VCaP (cell line): ENCODE results near the gene MSMB.

Experiments used
- H3K27ac ChIP-seq: fragments of 450-650 bp; 2 replicates; pipeline ENCODE4 v1.5.1; 2017
- CTCF ChIP-seq: fragments of 450-650 bp; conservative IDR thresholded peaks from 2 replicates; pipeline ENCODE4 v1.5.1; 2017; ENCODE audit warnings: mild to moderate bottlenecking, moderate library complexity

The MSMB gene

GRCh38 chr10:46037107-46037825, 8.8 kb downstream of the MSMB start:
- H3K27ac ChIP-seq = no peak overlapping the region
- TF ChIP-seq CTCF = no peak

- TF ChIP-seq CTCF = peak; percentile 29; the same call in 1 of the 2 replicates
These were observed 9.9 kb downstream of the MSMB start for GRCh38 chr10:46035923-46036849.

GRCh38 chr10:46033602-46034011, 12.5 kb downstream of the MSMB start:
- no peak for TF ChIP-seq CTCF
- no peak overlapping the region for H3K27ac ChIP-seq

More at GRCh38 chr10:46035923-46036849, 9.9 kb downstream of the MSMB start:
- peak overlapping the region; percentile 2; the same call in 1 of the 2 replicates for H3K27ac ChIP-seq

- TF ChIP-seq CTCF = no peak
These were observed 14.2 kb downstream of the MSMB start for GRCh38 chr10:46031648-46032532.

GRCh38 chr10:46030091-46030937, 15.8 kb downstream of the MSMB start, which contains the start of gene NCOA4:
TSS of gene NCOA4 (minus strand) at chr10:46030623. CDS start at chr10:46016680, 13,943 bp downstream.
- H3K27ac ChIP-seq = peak within 1 kb of the TSS; percentile 93
- peak; percentile 77 for TF ChIP-seq CTCF

More at GRCh38 chr10:46031648-46032532, 14.2 kb downstream of the MSMB start:
- no peak overlapping the region for H3K27ac ChIP-seq

- TF ChIP-seq CTCF = no peak
- H3K27ac ChIP-seq = peak overlapping the region; percentile 93
These were observed 16.5 kb downstream of the MSMB start for GRCh38 chr10:46029461-46030030.
